ENCODE data around the gene RPN2. TPM values are rescaled to one million over a fixed set of nuclear protein-coding genes. Genes with fewer than 3 reads are reported as not detected.

RPN2 gene
- total RNA-seq, 2 experiments from 2014 or later: 110 to 138 TPM

GRCh38 chr20:37209661-37210314 is 30.7 kb downstream of the RPN2 start:
- peaks cover 93% of the 10 kb centered on the region for H3K36me3 ChIP-seq (ENCODE audit: insufficient read depth, low read length)
- no peak overlapping the region for H3K4me3 ChIP-seq (ENCODE audit: low read depth, low read length, poor library complexity, severe bottlenecking)
- TF ChIP-seq EZH2phosphoT487 (IDR thresholded peaks at IDR 0.05; ENCODE audit: borderline replicate concordance, low read depth, low read length): no peak
- TF ChIP-seq CTCF (conservative IDR thresholded peaks at IDR 0.05; ENCODE audit: low read length): no peak
- no peaks in the 10 kb centered on the region for H3K9me3 ChIP-seq (ENCODE audit: low read length)
- H3K4me2 ChIP-seq (ENCODE audit: low read length): no peak overlapping the region
- intact Hi-C loops (cut with micrococcal nuclease; ENCODE audit: unreplicated experiment): no loop called here
- ChIA-PET POLR2A (interaction anchor here (0.6 to 1.0 kb wide), 4 partner anchors 12 to 65 kb away, joined by 3 to 4 read pairs (median 3); no protein-coding TSS in a partner anchor), CTCF (ENCODE audit: unreplicated experiment) (no interaction called here)
- no peak overlapping the region for H3K27ac ChIP-seq (ENCODE audit: low read depth, low read length, poor library complexity, severe bottlenecking)
- DNase-seq (ENCODE audit: low spot score): no peak
- 0 out of 2 replicates have a peak, but pooled peaks cover 5% of the 10 kb centered on the region for H4K20me1 ChIP-seq (ENCODE audit: insufficient read depth, low read length)
- H3K9me2 ChIP-seq (ENCODE audit: insufficient read depth, low read length): no peaks in the 10 kb centered on the region
- H2AFZ ChIP-seq (ENCODE audit: low read length): no peak overlapping the region
- BruUV-seq (replicated peaks): no TSS peak
- H3K79me2 ChIP-seq (ENCODE audit: insufficient read depth, low read depth, low read length): no peaks in the 10 kb centered on the region
- H3K4me1 ChIP-seq (ENCODE audit: insufficient read depth, low read length, poor library complexity, severe bottlenecking): no peaks in the 10 kb centered on the region

- CTCF ChIA-PET (ENCODE audit: unreplicated experiment): no interaction called here
- Histone ChIP-seq H3K36me3 (ENCODE audit: insufficient read depth, low read length) (peaks cover 95% of the 10 kb centered on the region), H4K20me1 (ENCODE audit: insufficient read depth, low read length) (no peaks in the 10 kb centered on the region)
Measured at GRCh38 chr20:37218441-37218840, 39.3 kb downstream of the RPN2 start.

More at GRCh38 chr20:37218441-37218840, 39.3 kb downstream of the RPN2 start:
- TF ChIP-seq EZH2phosphoT487 (IDR thresholded peaks at IDR 0.05; ENCODE audit: borderline replicate concordance, low read depth, low read length) (no peak), CTCF (conservative IDR thresholded peaks at IDR 0.05; ENCODE audit: low read length) (no peak)
- DNase-seq (ENCODE audit: low spot score): no peak
- intact Hi-C loops (cut with micrococcal nuclease; ENCODE audit: unreplicated experiment): no loop called here
- POLR2A ChIA-PET: no interaction called here
- Histone ChIP-seq H3K27ac (ENCODE audit: low read depth, low read length, poor library complexity, severe bottlenecking) (no peak overlapping the region), H3K4me1 (ENCODE audit: insufficient read depth, low read length, poor library complexity, severe bottlenecking) (no peaks in the 10 kb centered on the region), H3K4me3 (ENCODE audit: low read depth, low read length, poor library complexity, severe bottlenecking) (no peak overlapping the region), H2AFZ (ENCODE audit: low read length) (no peak overlapping the region), H3K9me3 (ENCODE audit: low read length) (no peaks in the 10 kb centered on the region), H3K79me2 (ENCODE audit: insufficient read depth, low read depth, low read length) (no peaks in the 10 kb centered on the region), H3K9me2 (ENCODE audit: insufficient read depth, low read length) (no peaks in the 10 kb centered on the region), H3K4me2 (ENCODE audit: low read length) (no peak overlapping the region)
- BruUV-seq (replicated peaks): no TSS peak
